ENCODE data around the gene SNAPIN.
"Not testable (repeated sequence)": the region's sequence is repeated elsewhere in the genome, so short reads cannot be mapped to it uniquely, and the experiment has no call there.

SNAPIN gene

DNA sequence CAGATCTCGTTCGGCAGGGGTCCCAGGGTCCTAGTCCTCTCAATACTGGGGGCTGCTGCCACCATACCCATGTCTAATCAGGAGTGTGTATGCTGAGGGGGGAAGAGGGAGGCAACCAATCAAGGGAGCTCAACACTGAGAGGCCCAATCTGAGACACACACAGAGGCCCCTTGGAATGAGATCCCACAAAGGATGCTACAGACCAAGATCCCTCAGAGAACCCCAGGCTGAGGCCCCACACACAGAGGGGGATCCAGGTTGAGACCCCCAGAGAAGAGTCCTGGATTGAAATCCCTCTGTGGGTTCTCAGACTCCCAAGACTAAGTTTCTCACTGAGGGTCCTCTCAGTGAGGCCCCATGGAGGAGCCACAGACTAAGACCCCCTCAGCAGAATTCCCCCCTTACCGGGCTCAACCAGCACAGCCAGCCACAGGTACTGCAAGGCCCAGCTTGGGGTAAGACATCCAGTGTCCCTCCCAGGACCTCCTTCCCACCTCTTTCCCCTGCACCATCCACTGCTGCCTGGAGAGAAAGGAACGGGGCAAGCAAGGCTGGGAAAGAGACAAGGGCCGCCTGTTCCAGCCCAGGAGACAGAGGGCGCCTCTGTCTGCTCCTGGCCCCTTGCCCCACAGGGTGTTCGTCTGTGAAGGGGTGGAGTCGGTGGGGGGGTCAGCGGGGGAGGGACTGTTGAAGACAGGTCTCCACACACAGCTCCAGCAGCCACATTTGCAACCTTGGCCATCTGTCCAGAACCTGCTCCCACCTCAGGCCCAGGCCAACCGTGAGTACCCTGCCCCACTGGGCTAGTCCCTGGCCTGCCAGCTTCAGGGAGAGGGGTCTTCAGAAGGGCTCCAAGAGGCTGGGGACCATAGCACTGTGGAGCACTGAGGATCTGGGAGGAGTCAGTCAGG is 30.5 kb upstream of the SNAPIN start, which contains the start of gene S100A1:
S100A1 (plus strand) TSS at position 720 of the 912 bp plus-strand sequence. CDS start 2,088 bp downstream, outside the sequence.
- DNase-seq: peak; percentile 53 to 68

DNA sequence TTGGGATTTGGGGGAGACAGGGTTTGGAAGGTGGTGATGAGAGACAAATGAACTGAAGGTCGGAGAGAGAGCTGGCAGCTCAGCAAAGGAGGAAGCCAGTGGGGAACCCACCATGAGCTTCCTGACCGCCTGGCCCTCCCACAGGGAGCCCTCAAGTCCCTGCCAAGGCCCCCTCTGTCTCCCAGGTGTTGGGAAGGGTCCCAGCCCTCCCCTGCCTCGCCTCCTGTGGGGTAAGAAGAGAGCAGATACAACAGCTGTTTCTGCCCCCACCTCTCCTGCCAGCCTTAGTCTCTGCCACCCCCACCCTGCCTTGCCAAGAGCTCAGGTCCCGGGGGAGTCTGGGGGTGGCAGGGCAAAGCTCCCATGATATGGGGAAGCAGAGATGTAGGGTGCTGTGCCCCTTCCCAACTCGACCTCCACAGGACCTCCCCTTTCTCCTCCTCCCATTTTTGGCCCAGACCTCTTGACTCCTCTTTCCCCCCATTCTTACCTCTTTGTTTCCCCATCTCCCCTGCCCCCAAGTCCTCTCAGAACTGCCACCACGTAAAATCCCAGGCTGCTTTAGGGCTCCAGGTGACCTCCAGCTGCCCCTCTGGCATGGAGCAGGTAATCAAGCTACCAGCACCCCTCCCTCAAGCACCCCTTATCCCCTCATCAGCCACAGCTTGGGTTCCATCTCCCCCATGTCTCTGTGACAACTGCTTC is 29.7 kb upstream of the SNAPIN start:
- DNase-seq: no peak

DNA sequence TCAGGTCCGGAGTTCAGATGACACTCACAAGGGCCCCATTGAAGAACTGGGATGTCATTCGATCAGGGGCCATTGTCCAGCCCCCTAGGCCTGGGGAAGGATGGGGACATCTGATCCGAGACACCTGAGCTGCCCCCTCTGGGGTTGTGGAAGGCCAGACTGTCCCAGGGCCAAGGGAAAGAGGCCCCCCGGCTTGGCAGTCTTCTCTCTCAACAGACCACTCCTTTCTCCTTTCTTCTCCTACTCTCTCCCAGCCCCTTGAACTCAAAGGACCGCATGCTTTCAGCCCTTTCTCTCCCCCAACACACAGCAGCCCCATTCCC is 29.2 kb upstream of the SNAPIN start:
- DNase-seq: no peak

- peak; percentile 25 to 39 for DNase-seq
Measured at GRCh38 chr1:153629971-153630370, 28.5 kb upstream of the SNAPIN start.

GRCh38 chr1:153630384-153630783 is 28.1 kb upstream of the SNAPIN start:
- no peak for DNase-seq

GRCh38 chr1:153631047-153632022 is 27.2 kb upstream of the SNAPIN start:
- DNase-seq: no peak

- no peak for DNase-seq
Measured at GRCh38 chr1:153633161-153633753, 25.2 kb upstream of the SNAPIN start.

DNA sequence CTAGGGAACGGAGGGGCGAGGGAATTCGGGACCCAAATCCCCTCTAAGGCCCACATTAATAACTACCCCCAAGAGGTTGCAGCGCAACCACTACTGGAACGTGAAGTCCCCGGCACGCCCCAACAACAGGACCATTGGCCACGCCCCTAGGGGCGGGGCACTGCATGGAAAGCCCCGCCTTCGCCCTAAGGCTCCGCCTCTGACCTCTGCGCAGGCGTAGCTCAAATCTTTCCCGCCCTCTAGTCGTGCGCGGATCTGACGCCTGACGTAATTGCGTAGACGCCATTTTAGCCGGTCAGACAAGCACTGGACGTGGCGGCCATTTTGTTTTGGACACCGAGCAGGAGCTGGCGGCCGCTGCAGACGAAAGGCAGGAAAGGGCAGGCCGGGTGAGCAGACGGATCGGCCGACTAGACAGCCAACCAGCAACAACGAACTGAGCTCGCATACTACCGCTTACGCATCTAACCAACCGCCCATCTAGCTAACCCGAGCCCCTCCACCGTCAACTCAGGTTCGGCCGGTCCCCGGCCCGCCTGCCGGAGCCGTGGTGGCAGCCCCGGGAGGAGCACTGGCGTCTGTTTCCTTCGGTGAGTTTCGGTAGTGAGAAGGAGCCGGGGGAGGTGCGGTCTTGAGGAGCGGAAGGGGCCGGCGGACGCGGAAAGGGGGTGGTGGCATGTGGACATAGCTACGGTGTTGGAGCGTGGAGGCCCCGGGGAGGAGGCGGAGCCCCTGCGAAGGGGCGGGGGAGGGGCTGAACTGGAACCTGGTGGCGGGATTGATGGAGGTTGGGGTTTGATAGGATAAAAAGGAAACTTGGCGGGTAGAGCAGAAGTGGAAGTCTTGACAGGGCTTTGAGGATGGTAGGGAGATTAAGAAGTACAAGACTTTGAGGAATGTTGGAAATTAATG is 24.5 kb upstream of the SNAPIN start, which contains the start of gene CHTOP:
CHTOP (plus strand) TSS at position 313 of the 912 bp plus-strand sequence. CDS start 2,523 bp downstream, outside the sequence.
- peak; percentile 96 for DNase-seq

- DNase-seq: no peak
Measured at GRCh38 chr1:153635872-153636271, 22.6 kb upstream of the SNAPIN start.

- no peak for DNase-seq
Measured at GRCh38 chr1:153636312-153636711, 22.2 kb upstream of the SNAPIN start.

DNA sequence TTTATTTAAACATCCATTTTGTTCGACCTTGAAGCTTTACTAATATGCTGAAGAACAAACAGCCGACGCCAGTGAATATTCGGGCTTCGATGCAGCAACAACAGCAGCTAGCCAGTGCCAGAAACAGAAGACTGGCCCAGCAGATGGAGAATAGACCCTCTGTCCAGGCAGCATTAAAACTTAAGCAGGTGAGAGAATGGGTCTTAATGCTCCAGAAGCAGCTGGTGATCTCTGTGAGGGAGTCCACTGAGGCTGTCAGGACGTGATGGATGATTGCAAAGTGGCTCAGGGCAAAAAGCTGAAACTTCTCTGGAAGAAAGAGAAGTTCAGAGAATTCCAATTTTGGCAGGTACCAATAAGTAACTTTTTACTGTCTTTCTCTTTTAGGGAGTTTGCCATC is 20.2 kb upstream of the SNAPIN start:
- no peak for DNase-seq

DNA sequence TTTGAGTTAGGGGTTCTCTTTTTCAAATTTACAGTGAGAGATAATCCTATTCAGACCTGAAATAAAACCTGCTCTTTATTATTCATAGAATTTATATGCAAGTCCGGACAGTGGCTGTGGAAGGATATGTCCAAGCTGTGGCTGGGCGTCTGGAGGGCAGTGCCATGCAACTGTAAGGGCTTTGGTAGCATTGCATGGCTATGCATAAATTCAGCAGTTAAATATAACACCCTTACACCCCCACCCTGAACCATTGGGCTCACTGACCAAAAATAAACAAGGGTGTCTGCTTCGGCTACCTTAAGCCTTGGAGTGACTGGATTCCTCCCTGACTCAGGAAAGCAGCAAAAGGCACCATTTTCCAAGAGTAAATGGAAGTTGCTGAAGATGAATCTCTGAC is 19.2 kb upstream of the SNAPIN start:
- DNase-seq: no peak

DNA sequence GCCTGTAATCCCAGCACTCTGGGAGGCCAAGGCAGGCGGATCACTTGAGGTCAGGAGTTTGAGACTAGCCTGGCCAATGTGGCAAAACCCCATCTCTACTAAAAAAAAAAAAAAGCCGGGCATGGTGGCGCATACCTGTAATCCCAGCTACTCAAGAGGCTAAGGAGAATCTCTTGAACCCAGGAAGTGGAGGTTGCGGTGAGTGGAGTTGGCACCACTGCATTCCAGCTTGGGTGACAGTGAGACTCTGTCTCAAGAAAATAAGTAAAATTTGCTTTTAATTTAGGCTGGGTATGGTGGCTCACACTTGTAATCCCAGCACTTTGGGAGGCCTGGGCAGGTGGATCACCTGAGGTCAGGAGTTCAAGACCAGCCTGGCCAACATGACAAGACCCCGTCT is 18.3 kb upstream of the SNAPIN start:
- DNase-seq: not testable (repeated sequence)

- DNase-seq: no peak
Measured at GRCh38 chr1:153640861-153641260, 17.6 kb upstream of the SNAPIN start.

GRCh38 chr1:153642161-153642560 is 16.3 kb upstream of the SNAPIN start:
- no peak for DNase-seq

DNA sequence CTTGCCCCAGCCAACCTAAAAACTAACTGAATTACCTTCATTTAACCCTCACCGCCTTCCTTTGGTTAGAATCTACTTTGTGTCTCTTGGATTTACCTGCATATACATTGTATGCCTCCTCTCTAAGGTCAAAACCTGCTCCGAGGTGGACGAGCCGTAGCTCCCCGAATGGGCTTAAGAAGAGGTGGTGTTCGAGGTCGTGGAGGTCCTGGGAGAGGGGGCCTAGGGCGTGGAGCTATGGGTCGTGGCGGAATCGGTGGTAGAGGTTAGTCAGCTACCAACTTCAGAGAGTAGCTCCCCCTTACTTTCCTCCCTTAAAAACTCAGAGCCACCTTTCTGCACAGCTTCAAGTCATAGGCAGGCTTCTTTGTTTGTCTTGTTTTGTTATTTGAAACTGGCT is 15.4 kb upstream of the SNAPIN start:
- DNase-seq: no peak

DNA sequence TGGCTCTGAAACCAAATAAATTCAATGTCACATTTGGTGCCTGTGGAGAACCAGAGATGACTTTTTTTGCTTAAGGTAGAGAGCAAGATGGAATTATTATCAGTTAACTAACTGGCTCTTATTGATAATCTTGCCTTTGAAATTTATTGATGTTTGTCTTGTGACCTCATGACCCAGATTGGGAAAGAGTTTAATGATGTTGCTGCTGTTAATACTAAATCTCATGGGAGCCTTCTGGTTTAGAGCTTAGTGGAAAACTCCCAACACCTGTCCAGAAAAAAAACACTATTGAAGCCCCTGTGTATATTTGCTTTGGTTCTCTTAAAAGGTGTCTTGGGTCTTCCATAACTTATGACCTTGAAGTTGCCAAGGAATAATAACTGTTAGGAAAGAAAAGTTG is 14.7 kb upstream of the SNAPIN start:
- DNase-seq: no peak

DNA sequence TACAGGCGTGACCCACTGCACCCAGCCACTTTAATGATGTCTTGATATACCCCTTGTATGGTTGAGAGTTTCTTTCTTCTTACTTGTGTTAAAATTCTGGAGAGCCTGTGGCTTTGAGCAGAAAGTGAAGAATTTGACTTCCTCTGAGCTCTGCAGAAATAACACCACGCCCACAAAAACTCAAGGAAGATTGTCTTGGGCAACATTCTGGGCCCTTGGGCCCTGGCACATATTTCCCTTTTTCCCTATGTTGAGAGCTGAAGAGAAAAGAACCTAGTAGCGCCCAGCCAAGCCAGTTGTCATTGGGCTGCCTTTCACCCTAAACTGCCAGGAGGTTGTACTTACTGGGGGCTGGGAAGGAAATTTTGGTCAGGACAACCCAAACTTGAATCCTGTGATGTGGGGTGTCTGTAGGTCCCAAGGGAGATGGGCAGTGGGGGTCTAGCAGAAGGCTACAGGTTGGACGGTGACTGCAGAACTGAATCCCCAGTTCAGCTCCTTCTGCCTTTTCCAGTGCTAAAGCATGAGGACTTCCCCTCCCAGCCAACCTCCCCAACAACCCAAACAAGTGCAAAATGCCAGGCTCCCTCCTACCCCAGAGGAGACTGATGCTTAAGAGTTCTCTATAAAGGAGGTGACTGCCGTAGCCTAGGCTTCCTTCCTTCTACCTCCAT is 11.7 kb upstream of the SNAPIN start:
- no peak for DNase-seq

- no peak for DNase-seq
Measured at GRCh38 chr1:153647346-153647714, 11.2 kb upstream of the SNAPIN start.

DNA sequence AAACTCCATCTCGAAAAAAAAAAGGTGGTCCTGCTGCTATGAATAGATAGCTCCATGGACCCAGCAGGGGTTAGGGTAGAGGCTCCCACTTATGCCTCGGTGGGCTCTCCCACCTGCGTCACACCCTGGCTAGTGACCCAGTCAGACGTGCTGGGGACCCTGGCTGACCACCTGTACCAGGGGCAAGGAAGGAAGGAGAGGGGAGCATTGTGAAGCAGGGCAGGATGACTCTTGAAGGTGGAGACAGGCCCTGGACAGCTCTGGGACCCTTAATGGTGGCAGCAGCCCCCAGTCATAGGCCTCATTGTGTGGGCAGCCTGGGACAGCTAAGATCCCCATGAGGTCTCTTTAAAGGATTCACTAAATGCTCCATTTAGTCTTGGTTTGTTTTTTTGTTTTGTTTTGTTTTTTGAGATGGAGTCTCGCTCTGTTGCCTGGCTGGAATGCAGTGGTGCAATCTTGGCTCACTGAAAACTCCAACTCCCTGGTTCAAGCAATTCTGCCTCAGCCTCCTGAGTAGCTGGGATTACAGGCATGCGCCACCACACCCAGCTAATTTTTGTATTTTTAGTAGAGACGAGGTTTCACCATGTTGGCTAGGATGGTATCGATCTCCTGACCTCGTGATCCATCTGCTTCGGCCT is 10.4 kb upstream of the SNAPIN start:
- DNase-seq: no peak

Measured in hippocampal formation (tissue), 2 donors.